ENCODE results near the gene NYAP2.

GRCh38 chr2:225668606-225669266, 269.2 kb downstream of the NYAP2 start:
- TF ChIP-seq, protein P1, sequence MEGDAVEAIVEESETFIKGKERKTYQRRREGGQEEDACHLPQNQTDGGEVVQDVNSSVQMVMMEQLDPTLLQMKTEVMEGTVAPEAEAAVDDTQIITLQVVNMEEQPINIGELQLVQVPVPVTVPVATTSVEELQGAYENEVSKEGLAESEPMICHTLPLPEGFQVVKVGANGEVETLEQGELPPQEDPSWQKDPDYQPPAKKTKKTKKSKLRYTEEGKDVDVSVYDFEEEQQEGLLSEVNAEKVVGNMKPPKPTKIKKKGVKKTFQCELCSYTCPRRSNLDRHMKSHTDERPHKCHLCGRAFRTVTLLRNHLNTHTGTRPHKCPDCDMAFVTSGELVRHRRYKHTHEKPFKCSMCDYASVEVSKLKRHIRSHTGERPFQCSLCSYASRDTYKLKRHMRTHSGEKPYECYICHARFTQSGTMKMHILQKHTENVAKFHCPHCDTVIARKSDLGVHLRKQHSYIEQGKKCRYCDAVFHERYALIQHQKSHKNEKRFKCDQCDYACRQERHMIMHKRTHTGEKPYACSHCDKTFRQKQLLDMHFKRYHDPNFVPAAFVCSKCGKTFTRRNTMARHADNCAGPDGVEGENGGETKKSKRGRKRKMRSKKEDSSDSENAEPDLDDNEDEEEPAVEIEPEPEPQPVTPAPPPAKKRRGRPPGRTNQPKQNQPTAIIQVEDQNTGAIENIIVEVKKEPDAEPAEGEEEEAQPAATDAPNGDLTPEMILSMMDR (IDR thresholded peaks at IDR 0.05; ENCODE audit: low read length): peak; percentile 73
- TF ChIP-seq EZH2 (IDR thresholded peaks at IDR 0.05; ENCODE audit: borderline replicate concordance, low read length): no peak
